SU-DHL-6 (cell line): ENCODE measurements around the gene BBS7.

Experiments used
- H2AFZ ChIP-seq: fragments of 200-600 bp; sonication (generic); 2 replicates; pipeline ENCODE4 v1.6.1; 2014; ENCODE audit warnings: low read depth, mild to moderate bottlenecking, moderate library complexity, mixed read lengths, antibody characterized with exemption, low read length; ENCODE audit not compliant: severe bottlenecking
- H3F3A ChIP-seq: fragments of 200-600 bp; shearing (Covaris generic); 2 replicates; pipeline ENCODE4 v1.6.0; 2016; ENCODE audit warnings: antibody characterized with exemption, mild to moderate bottlenecking; ENCODE audit not compliant: insufficient read depth
- H3K27ac ChIP-seq: fragments of 200-600 bp; sonication (generic); 2 replicates; pipeline ENCODE4 v1.5.1; 2016; ENCODE audit warnings: low read depth, mild to moderate bottlenecking, low read length, moderate library complexity, mixed read lengths
- H3K27me3 ChIP-seq: fragments of 200-600 bp; sonication (generic), shearing (Covaris generic); 2 replicates; pipeline ENCODE4 v1.6.0; 2014; ENCODE audit warnings: mild to moderate bottlenecking, low read length
- H3K36me3 ChIP-seq: fragments of 200-600 bp; sonication (generic); 2 replicates; pipeline ENCODE4 v1.6.1; 2014; ENCODE audit warnings: mild to moderate bottlenecking, low read length, mixed read lengths
- H3K4me2 ChIP-seq: fragments of 300-600, 200-600 bp; shearing (Covaris generic), sonication (generic); 2 replicates; pipeline ENCODE4 v1.6.0; 2014; ENCODE audit warnings: low read length, low read depth, mild to moderate bottlenecking; ENCODE audit not compliant: poor library complexity, severe bottlenecking
- H3K4me3 ChIP-seq: fragments of 200-600 bp; sonication (generic); 2 replicates; pipeline ENCODE4 v1.5.1; 2014; ENCODE audit warnings: antibody characterized with exemption, low read length, mild to moderate bottlenecking, mixed read lengths; ENCODE audit not compliant: insufficient read depth, poor library complexity, severe bottlenecking
- H3K79me2 ChIP-seq: fragments of 200-600 bp; sonication (generic); 2 replicates; pipeline ENCODE4 v1.6.1; 2014; ENCODE audit warnings: mild to moderate bottlenecking, low read length, moderate library complexity; ENCODE audit not compliant: insufficient read depth
- H3K9ac ChIP-seq: fragments of 200-600 bp; sonication (generic); 2 replicates; pipeline ENCODE4 v1.7.0; 2014; ENCODE audit warnings: mild to moderate bottlenecking, low read length
- H3K9me2 ChIP-seq: fragments of 200-600 bp; sonication (generic); replicated peaks from 2 replicates; pipeline ENCODE4 v1.6.1; 2014; ENCODE audit warnings: low read length; ENCODE audit not compliant: insufficient read depth
- H3K9me3 ChIP-seq: fragments of 200-600 bp; sonication (generic); 2 replicates; pipeline ENCODE4 v1.6.1; 2014; ENCODE audit warnings: low read length, mixed read lengths; ENCODE audit not compliant: insufficient read depth
- H4K20me1 ChIP-seq: fragments of 200-600 bp; sonication (generic); 2 replicates; pipeline ENCODE4 v1.6.1; 2014; ENCODE audit warnings: low read depth, mild to moderate bottlenecking, antibody characterized with exemption, low read length, moderate library complexity, mixed read lengths
- EZH2phosphoT487 ChIP-seq: fragments of 200-600 bp; sonication (generic), shearing (Covaris generic); conservative IDR thresholded peaks from 2 replicates; pipeline ENCODE4 v1.6.1; 2018; ENCODE audit warnings: mild to moderate bottlenecking, antibody characterized with exemption, low read length, moderate library complexity, mixed read lengths
- TF ChIP-seq, protein P1 (sequence below): fragments of 200-600 bp; sonication (generic); IDR thresholded peaks from one replicate; pipeline ENCODE4 v1.5.1; 2017; ENCODE audit warnings: antibody characterized with exemption, mild to moderate bottlenecking, low read length, moderate library complexity; ENCODE audit not compliant: insufficient read depth, poor library complexity, severe bottlenecking

The BBS7 gene

DNA sequence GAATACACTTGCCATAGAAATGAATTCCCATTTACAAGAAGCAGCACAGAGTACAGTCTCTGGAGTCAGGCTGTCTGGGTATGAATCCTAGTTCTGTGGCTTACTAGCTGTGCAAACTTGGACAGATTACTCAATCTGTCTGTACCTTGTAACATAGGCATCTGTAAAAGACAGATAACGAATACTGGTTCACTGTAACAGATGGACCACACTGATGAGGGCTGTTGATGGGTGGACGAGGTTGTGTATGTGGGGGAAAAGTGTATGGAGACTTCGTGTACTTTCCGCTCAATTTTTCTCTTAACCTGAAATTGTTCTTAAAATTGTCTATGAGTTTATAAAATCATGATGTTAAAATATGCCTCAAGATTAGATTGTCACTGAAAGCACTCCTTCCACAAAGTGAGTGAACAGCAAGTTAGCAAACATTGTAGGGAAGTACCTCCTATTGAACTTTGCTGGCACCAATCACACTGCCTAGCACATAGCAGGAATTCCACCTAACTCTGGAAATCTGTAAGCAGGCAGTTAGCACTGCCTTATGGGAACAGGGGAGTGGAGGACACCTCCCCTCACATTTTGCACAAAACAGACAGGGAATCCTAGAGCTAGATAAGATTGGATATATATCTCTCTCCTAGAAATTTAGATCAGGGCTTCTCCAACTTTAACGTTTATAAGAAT, 75.6 kb downstream of the BBS7 start:
- Histone ChIP-seq H3K79me2 (no peaks in the 10 kb centered on the region), H2AFZ (no peak overlapping the region)

DNA sequence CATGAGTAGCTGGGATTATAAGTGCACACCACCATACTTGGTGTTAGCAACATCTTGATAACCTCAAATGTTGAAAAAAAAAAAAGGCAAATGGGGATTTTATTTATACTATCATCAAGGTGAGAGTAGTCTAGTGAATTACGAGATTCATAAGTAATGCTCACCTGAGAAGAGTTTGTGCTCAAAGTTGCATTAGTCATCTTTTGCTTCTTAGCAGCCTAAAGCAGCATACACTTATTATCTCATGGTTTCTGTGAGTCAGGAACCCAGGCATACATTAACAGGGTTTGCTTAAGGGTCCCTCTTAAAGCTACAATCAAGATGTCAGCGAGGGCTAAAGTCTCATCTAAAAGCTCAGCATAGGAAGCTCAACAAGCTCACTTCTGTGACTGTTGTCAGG, 77.3 kb downstream of the BBS7 start:
- H3K36me3 ChIP-seq, result no peaks in the 10 kb centered on the region
- H2AFZ ChIP-seq, result no peak overlapping the region
- H3K27me3 ChIP-seq, result no peaks in the 10 kb centered on the region
- no peak overlapping the region for H3K27ac ChIP-seq
- no peaks in the 10 kb centered on the region for H4K20me1 ChIP-seq
- TF ChIP-seq EZH2phosphoT487, result no peak
- TF ChIP-seq, protein P1, sequence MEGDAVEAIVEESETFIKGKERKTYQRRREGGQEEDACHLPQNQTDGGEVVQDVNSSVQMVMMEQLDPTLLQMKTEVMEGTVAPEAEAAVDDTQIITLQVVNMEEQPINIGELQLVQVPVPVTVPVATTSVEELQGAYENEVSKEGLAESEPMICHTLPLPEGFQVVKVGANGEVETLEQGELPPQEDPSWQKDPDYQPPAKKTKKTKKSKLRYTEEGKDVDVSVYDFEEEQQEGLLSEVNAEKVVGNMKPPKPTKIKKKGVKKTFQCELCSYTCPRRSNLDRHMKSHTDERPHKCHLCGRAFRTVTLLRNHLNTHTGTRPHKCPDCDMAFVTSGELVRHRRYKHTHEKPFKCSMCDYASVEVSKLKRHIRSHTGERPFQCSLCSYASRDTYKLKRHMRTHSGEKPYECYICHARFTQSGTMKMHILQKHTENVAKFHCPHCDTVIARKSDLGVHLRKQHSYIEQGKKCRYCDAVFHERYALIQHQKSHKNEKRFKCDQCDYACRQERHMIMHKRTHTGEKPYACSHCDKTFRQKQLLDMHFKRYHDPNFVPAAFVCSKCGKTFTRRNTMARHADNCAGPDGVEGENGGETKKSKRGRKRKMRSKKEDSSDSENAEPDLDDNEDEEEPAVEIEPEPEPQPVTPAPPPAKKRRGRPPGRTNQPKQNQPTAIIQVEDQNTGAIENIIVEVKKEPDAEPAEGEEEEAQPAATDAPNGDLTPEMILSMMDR, result no peak
- no peaks in the 10 kb centered on the region for H3F3A ChIP-seq
- H3K9ac ChIP-seq, result no peak overlapping the region
- H3K4me3 ChIP-seq, result no peak overlapping the region
- H3K79me2 ChIP-seq, result no peaks in the 10 kb centered on the region
- no peaks in the 10 kb centered on the region for H3K9me2 ChIP-seq
- H3K4me2 ChIP-seq, result no peak overlapping the region
- H3K9me3 ChIP-seq, result no peaks in the 10 kb centered on the region

More for the DNA sequence above, 75.6 kb downstream of the BBS7 start:
- Histone ChIP-seq H3K27me3 (no peaks in the 10 kb centered on the region), H3K4me2 (no peak overlapping the region), H3K36me3 (no peaks in the 10 kb centered on the region), H3F3A (no peaks in the 10 kb centered on the region), H3K9me2 (no peaks in the 10 kb centered on the region), H3K9me3 (no peaks in the 10 kb centered on the region), H3K4me3 (no peak overlapping the region), H3K27ac (no peak overlapping the region), H3K9ac (no peak overlapping the region), H4K20me1 (no peaks in the 10 kb centered on the region)
- no peak for TF ChIP-seq EZH2phosphoT487
- TF ChIP-seq, protein P1, result no peak

DNA sequence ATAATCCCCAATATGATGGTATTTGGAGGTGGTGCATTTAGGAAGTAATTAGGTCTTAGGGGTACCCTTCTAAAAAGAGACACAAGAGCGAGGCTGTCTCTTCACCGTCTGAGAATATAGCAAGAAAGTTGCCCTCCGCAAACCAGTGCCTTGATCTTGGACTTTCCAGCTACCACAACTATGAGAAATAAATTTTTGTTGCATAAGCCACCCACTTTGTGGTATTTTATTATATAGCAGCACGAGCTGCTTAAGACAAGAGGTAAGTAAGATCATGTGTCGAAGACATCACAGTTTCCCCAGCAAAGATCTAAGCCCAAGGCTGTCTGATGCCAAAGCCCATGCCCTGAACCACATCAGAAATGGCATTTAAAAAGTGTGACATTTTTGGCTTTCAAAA, 78.8 kb downstream of the BBS7 start:
- no peak overlapping the region for H3K27ac ChIP-seq
- H2AFZ ChIP-seq, result no peak overlapping the region
- H3F3A ChIP-seq, result no peaks in the 10 kb centered on the region
- H3K27me3 ChIP-seq, result no peaks in the 10 kb centered on the region
- no peak overlapping the region for H3K4me2 ChIP-seq
- no peak overlapping the region for H3K9ac ChIP-seq
- no peak overlapping the region for H3K4me3 ChIP-seq
- H3K9me3 ChIP-seq, result no peaks in the 10 kb centered on the region
- H3K79me2 ChIP-seq, result no peaks in the 10 kb centered on the region
- no peaks in the 10 kb centered on the region for H4K20me1 ChIP-seq
- no peaks in the 10 kb centered on the region for H3K9me2 ChIP-seq
- TF ChIP-seq, protein P1, result no peak
- TF ChIP-seq EZH2phosphoT487, result no peak
- no peaks in the 10 kb centered on the region for H3K36me3 ChIP-seq
